HUES48 (cell line): ENCODE results near the gene NAPEPLD.
"Not testable (repeated sequence)": the region's sequence is repeated elsewhere in the genome, so short reads cannot be mapped to it uniquely, and the experiment has no call there.

ENCODE experiments used
- H3K27ac ChIP-seq: one replicate; pipeline ENCODE4 v1.7.0; 2013; ENCODE audit warnings: low read depth, low read length, inconsistent platforms
- H3K27me3 ChIP-seq: 2 replicates; pipeline ENCODE4 v1.6.1; 2013; ENCODE audit warnings: mild to moderate bottlenecking, low read length; ENCODE audit not compliant: control insufficient read depth, insufficient read depth
- H3K36me3 ChIP-seq: 2 replicates; pipeline ENCODE4 v1.6.1; 2013; ENCODE audit warnings: low read length; ENCODE audit not compliant: control insufficient read depth, insufficient read depth
- H3K4me1 ChIP-seq: 2 replicates; pipeline ENCODE4 v1.6.1; 2013; ENCODE audit warnings: mild to moderate bottlenecking, low read length; ENCODE audit not compliant: control insufficient read depth, insufficient read depth
- H3K4me3 ChIP-seq: 2 replicates; pipeline ENCODE4 v1.5.1; 2013; ENCODE audit warnings: mild to moderate bottlenecking, low read depth, low read length
- H3K9ac ChIP-seq: 2 replicates; pipeline ENCODE4 v1.6.1; 2013; ENCODE audit warnings: mild to moderate bottlenecking, low read depth, low read length, moderate library complexity
- H3K9me3 ChIP-seq: 2 replicates; pipeline ENCODE4 v1.6.1; 2013; ENCODE audit warnings: low read length; ENCODE audit not compliant: control insufficient read depth, insufficient read depth

NAPEPLD gene

DNA sequence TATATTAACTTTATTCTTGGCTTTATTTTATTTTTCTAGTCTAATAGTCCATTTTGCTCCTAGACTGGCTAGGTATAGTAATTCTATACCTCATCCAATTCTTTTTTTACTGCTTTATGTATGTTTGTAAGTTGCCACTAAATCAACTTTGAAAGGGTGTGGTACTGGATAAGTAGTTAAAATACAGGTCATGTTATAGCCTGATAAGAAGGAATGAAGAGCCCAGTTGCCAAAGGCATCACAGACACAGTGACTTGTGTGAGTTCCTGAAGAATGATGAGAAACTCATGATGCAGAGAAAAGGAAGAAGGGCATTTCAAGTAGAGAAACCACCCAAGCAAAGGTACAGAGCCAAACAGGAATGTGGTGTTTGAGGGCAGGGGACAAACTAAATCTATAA lies 27.3 kb downstream of the NAPEPLD start:
- H3K27ac ChIP-seq, result no peak overlapping the region
- H3K27me3 ChIP-seq, result no peaks in the 10 kb centered on the region
- no peaks in the 10 kb centered on the region for H3K9me3 ChIP-seq
- peaks cover 28% of the 10 kb centered on the region for H3K36me3 ChIP-seq
- H3K9ac ChIP-seq, result no peak overlapping the region
- H3K4me1 ChIP-seq, result no peaks in the 10 kb centered on the region
- no peak overlapping the region for H3K4me3 ChIP-seq

DNA sequence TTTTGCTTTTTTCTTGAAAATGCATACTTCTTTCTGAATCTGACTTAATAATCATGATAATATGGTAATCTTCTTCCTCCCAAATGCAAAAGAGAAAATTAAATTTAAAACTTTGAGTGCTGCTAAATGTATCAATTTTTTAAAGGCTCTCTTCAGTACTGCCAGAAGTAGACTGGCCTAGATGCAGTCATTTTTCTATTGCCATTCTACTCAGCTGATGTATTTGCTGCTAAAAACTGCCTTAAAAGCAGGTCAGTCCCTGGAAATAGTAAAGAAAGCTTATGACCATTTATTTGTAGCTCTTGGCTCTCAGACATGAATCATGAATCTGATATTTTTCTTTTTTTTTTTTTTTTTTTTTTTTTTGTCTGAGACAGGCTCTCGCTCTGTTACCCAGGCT lies 28.5 kb downstream of the NAPEPLD start:
- Histone ChIP-seq H3K9ac (no peak overlapping the region), H3K4me3 (no peak overlapping the region), H3K27ac (no peak overlapping the region), H3K9me3 (no peaks in the 10 kb centered on the region), H3K27me3 (no peaks in the 10 kb centered on the region), H3K4me1 (no peaks in the 10 kb centered on the region), H3K36me3 (peaks cover 23% of the 10 kb centered on the region)

DNA sequence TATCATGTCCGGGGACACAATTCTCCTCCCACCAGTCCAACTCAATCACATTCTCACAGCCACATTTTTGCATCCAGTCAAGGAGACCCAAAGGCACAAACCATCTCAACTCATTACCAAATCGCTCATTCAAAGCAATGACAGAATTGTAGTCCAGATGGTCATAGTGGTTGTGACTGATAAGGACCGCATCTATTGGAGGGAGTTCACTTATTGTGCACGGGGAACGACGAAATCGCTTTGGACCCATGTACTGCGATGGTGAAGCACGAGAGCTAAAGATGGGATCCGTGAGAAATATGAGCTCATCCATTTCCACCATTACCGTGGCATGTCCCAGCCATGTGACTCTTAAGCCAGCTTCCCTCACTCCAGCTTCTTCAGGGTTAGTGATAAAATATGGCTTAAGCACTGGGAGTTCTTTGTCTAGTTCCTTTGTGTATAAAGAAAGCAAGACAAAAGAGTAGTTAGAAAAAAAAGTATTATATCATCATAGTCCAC lies 29.1 kb downstream of the NAPEPLD start:
- Histone ChIP-seq H3K4me3 (no peak overlapping the region), H3K27ac (no peak overlapping the region), H3K27me3 (no peaks in the 10 kb centered on the region), H3K36me3 (peaks cover 24% of the 10 kb centered on the region), H3K9ac (no peak overlapping the region), H3K4me1 (no peaks in the 10 kb centered on the region), H3K9me3 (no peaks in the 10 kb centered on the region)

DNA sequence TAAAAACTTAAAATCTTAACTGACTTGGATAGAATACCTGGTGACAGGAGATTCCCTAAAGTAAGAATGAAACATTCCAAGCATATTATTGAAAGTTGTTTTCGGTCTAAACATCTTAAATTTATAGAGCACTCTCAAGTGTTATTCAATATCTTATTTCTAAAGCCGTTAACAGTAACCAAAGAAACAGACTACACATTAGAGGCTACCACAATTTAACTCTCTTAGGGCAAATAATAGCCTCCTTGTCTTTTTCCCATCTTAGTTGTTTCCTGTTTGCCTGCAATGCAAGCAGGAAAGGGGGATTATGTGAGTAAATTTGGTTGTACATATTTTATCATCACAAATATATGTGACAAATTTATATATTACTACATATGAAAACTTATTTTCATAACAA lies 31.4 kb downstream of the NAPEPLD start:
- H3K9ac ChIP-seq, result no peak overlapping the region
- no peaks in the 10 kb centered on the region for H3K9me3 ChIP-seq
- no peaks in the 10 kb centered on the region for H3K27me3 ChIP-seq
- no peak overlapping the region for H3K27ac ChIP-seq
- H3K36me3 ChIP-seq, result peaks cover 26% of the 10 kb centered on the region
- no peak overlapping the region for H3K4me3 ChIP-seq
- no peaks in the 10 kb centered on the region; the same call in 1 of the 2 replicates for H3K4me1 ChIP-seq

DNA sequence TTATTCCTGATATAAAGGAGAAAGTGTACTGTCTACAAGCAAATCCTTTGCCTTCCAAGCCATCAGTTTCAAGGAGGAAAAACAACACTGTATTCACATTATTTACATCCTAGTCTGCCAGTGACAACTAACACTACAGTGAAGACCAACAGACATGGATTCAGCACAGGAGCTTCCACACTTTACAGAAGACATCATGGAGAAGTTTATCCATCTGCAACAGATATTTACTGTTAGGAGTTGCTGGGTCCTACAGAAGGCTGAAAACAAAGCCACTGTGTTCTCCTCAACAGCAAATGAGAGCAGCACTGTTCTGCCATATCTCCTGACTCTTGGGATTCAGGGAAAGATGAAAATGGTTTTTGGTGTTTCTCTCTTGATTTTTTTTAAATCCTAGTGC lies 31.9 kb downstream of the NAPEPLD start:
- H3K9ac ChIP-seq, result no peak overlapping the region
- H3K27ac ChIP-seq, result no peak overlapping the region
- no peaks in the 10 kb centered on the region; the same call in 1 of the 2 replicates for H3K4me1 ChIP-seq
- H3K9me3 ChIP-seq, result no peaks in the 10 kb centered on the region
- no peaks in the 10 kb centered on the region for H3K27me3 ChIP-seq
- no peak overlapping the region for H3K4me3 ChIP-seq
- peaks cover 26% of the 10 kb centered on the region for H3K36me3 ChIP-seq

DNA sequence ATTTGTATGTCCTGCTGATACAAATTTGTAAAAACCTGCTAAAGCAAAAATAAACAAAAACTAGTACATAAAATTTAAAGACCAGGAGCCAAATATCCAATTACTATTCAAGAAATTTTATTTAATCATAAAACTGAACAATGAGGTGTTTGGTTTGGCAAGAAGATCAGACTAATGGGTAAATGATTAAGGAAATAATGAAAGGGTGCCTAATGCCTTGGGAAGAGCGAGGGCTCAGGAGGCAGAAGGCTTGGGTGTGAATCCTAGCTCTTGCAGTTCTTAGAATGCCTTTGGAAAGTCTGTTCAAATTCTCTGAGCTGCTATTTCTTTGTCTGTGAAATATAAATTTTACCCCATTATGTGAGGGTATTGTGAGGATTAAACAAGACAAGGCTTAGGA lies 32.4 kb downstream of the NAPEPLD start:
- peaks cover 24% of the 10 kb centered on the region for H3K36me3 ChIP-seq
- no peaks in the 10 kb centered on the region for H3K9me3 ChIP-seq

DNA sequence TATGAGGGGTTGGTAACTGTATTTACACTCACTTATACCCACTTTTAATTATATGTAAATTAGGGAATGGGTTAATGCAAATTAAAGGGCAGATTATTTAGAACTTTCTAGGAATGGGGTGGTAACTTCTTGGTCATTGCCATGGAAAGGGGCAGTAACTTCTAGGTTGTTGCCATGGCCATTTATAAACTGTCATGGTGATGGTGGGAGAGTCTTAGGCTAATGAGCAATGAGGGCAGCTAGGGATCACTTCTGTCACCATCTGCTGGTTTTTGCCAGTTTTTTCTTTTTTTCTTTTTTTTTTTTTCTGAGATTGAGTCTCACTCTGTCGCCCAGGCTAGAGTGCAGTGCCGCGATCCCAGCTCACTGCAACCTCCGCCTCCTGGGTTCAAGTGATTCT lies 33.1 kb downstream of the NAPEPLD start:
- H3K27me3 ChIP-seq, result no peaks in the 10 kb centered on the region
- H3K9ac ChIP-seq, result no peak overlapping the region
- peaks cover 20% of the 10 kb centered on the region for H3K36me3 ChIP-seq
- H3K4me1 ChIP-seq, result no peaks in the 10 kb centered on the region; the same call in 1 of the 2 replicates
- H3K27ac ChIP-seq, result no peak overlapping the region
- H3K9me3 ChIP-seq, result no peaks in the 10 kb centered on the region
- no peak overlapping the region for H3K4me3 ChIP-seq

More for the DNA sequence above, 32.4 kb downstream of the NAPEPLD start:
- no peak overlapping the region for H3K27ac ChIP-seq
- no peak overlapping the region for H3K4me3 ChIP-seq
- no peak overlapping the region for H3K9ac ChIP-seq
- no peaks in the 10 kb centered on the region for H3K27me3 ChIP-seq
- no peaks in the 10 kb centered on the region; the same call in 1 of the 2 replicates for H3K4me1 ChIP-seq

DNA sequence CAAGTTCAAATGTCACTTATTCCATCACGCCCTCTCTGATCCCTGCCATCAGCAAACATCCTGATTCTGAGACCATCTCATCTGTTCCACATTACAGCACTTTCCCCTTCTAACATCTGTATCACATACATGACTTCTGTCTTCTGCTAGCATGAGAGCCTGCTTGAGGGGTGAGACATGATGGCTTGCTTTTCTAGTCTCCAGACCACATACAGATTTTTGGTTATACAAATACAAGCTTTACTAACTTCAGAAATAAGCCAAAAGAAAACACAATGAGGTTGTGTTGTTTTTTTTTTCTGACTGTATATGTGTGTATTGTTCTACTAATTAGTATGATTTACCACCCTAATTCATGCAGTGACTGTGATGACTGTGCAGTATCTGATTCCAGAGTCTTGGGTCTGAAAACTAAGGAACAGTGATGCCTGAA lies 34.3 kb downstream of the NAPEPLD start:
- no peak overlapping the region for H3K9ac ChIP-seq
- H3K4me1 ChIP-seq, result no peaks in the 10 kb centered on the region; the same call in 1 of the 2 replicates
- no peak overlapping the region for H3K27ac ChIP-seq
- no peak overlapping the region for H3K4me3 ChIP-seq
- H3K27me3 ChIP-seq, result no peaks in the 10 kb centered on the region
- H3K9me3 ChIP-seq, result no peaks in the 10 kb centered on the region
- H3K36me3 ChIP-seq, result peaks cover 14% of the 10 kb centered on the region

DNA sequence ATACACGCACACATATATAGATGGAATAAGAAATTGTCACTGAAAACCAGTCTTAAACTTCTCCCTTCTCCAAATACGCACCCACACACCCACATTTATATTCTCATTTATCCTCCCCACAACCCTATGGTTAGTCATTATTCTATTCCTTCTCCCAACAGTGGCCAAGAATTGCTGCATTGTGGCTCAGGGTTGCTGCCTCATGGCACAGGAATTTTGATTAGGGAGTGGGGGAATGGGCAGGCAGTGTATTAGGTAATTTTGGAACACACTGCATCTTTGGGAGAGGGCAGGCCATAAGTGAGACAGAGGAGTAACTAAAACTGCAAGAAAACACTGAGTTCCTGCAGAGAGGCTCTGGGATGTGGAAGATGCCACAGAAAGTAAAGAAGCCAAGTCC lies 35.7 kb downstream of the NAPEPLD start:
- H3K36me3 ChIP-seq, result 0 out of 2 replicates have a peak, but pooled peaks cover 7% of the 10 kb centered on the region
- H3K4me3 ChIP-seq, result no peak overlapping the region
- no peaks in the 10 kb centered on the region for H3K9me3 ChIP-seq
- no peaks in the 10 kb centered on the region for H3K27me3 ChIP-seq
- H3K4me1 ChIP-seq, result no peaks in the 10 kb centered on the region; the same call in 1 of the 2 replicates
- H3K9ac ChIP-seq, result no peak overlapping the region
- H3K27ac ChIP-seq, result peak overlapping the region; percentile 57

DNA sequence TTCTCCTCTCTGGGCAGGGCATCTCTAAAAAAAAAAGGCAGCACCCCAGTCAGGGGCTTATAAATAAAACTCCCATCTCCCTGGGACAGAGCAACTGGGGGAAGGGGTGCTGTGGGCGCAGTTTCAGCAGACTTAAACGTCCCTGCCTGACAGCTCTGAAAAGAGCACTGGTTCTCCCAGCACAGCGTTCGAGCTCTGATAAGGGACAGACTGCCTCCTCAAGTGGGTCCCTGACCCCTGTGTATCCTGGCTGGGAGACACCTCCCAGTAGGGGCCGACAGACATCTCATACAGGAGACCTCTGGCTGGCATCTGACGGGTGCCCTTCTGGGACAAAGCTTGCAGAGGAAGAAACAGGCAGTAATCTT lies 42.2 kb downstream of the NAPEPLD start:
- not testable (repeated sequence) for H3K27me3 ChIP-seq, H3K4me3 ChIP-seq, H3K36me3 ChIP-seq, H3K9me3 ChIP-seq, H3K9ac ChIP-seq
- Histone ChIP-seq H3K4me1 (peaks cover 14% of the 10 kb centered on the region), H3K27ac (peak overlapping the region; percentile 71)

DNA sequence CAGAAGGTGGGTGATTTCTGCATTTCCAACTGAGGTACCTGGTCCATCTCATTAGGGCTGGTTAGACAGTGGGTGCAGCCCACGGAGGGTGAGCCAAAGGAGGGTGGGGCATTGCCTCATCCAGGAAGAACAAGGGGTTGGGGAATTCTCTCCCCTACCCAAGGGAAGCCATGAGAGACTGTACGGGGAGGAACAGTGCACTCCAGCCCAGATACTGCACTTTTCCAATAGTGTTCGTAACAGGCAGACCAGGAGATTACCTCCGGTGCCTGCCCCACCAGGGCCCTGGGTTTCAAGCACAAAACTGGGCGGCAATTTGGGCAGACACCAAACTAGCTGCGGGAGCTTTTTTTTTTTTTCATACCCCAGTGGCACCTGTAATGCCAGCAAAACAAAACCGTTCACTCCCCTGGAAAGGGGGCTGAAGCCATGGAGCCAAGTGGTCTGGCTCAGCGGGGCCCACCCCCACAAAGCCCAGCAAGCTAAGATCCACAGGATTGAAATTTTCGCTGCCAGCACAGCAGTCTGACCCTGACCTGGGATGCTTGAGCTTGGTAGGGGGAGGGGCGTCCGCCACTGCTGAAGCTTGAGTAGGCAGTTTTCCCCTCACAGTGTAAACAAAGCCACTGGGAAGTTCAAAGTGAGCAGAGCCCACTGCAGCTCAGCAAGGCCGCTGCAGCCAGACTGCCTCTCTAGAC lies 42.7 kb downstream of the NAPEPLD start:
- Histone ChIP-seq H3K4me1 (peaks cover 14% of the 10 kb centered on the region), H3K36me3 (peaks cover 9% of the 10 kb centered on the region), H3K9me3 (no peaks in the 10 kb centered on the region), H3K9ac (no peak overlapping the region), H3K27me3 (no peaks in the 10 kb centered on the region), H3K27ac (peak overlapping the region; percentile 71), H3K4me3 (no peak overlapping the region)
